GM18502 (cell line): ENCODE measurements around the gene APCDD1.

Experiments
- ATAC-seq: cut with Tn5 transposase; IDR thresholded peaks from one replicate; pipeline ENCODE4 v1.9.1; 2021; ENCODE audit warnings: mild to moderate bottlenecking; ENCODE audit not compliant: unreplicated experiment, poor library complexity

APCDD1 gene

GRCh38 chr18:10453806-10454680, at the start of gene APCDD1:
Gene APCDD1 (plus strand): TSS chr18:10454635. CDS start chr18:10454982, 347 bp downstream.
- ATAC-seq, result no peak

GRCh38 chr18:10405014-10405493, 49.4 kb upstream of the APCDD1 start:
- no peak for ATAC-seq

- no peak for ATAC-seq
Measured at GRCh38 chr18:10405816-10406663, 48.4 kb upstream of the APCDD1 start.

GRCh38 chr18:10408131-10408530, 46.3 kb upstream of the APCDD1 start:
- no peak for ATAC-seq

GRCh38 chr18:10409041-10409440, 45.4 kb upstream of the APCDD1 start:
- no peak for ATAC-seq

GRCh38 chr18:10410472-10411308, 43.7 kb upstream of the APCDD1 start:
- ATAC-seq, result no peak

GRCh38 chr18:10412933-10413332, 41.5 kb upstream of the APCDD1 start:
- ATAC-seq, result no peak

GRCh38 chr18:10413722-10414121, 40.7 kb upstream of the APCDD1 start:
- no peak for ATAC-seq

GRCh38 chr18:10414293-10414842, 40.1 kb upstream of the APCDD1 start:
- no peak for ATAC-seq

GRCh38 chr18:10416065-10416464, 38.4 kb upstream of the APCDD1 start:
- ATAC-seq, result no peak

GRCh38 chr18:10417191-10417590, 37.2 kb upstream of the APCDD1 start:
- ATAC-seq, result no peak

GRCh38 chr18:10417664-10418063, 36.8 kb upstream of the APCDD1 start:
- ATAC-seq, result no peak

GRCh38 chr18:10418836-10419235, 35.6 kb upstream of the APCDD1 start:
- no peak for ATAC-seq

- no peak for ATAC-seq
Measured at GRCh38 chr18:10419420-10420103, 34.9 kb upstream of the APCDD1 start.

GRCh38 chr18:10420561-10421352, 33.7 kb upstream of the APCDD1 start:
- no peak for ATAC-seq

GRCh38 chr18:10421859-10422258, 32.6 kb upstream of the APCDD1 start:
- ATAC-seq, result no peak

GRCh38 chr18:10422731-10423130, 31.7 kb upstream of the APCDD1 start:
- no peak for ATAC-seq

GRCh38 chr18:10424585-10425307, 29.7 kb upstream of the APCDD1 start:
- no peak for ATAC-seq
